ENCODE measurements around the gene DICER1. TPM values are rescaled to one million over a fixed set of nuclear protein-coding genes. Genes with fewer than 3 reads are reported as not detected.

DICER1 gene
- total RNA-seq, 1 donor = 61.3 TPM

DNA sequence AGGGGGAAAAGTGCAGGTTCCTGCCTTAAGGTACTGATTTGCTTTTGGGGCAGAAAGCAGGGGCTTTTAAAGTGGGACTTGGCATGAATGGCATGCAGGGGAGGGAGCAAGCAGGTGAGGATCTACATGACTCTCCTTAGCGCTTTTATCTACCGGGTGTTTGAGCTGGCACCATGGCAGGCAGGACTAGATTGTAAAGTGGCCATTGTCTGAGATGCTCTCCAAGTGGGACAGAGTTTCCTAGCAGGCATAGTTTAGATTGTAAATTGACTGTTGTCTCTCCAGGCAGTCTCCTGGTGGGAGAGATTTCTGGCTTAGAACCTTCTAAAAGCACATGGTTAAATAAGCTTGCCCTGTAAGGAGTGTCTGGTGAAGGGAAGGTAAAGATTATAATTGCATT is 5.3 kb upstream of the DICER1 start:
- TF ChIP-seq CTCF (IDR thresholded peaks at IDR 0.05; ENCODE audit: insufficient read depth, low read depth, low read length) = no peak
- no peak for DNase-seq (ENCODE audit: low read depth)
- no peak overlapping the region for H3K4me3 ChIP-seq (ENCODE audit: low read depth, low read length)

- H3K4me3 ChIP-seq (ENCODE audit: low read depth, low read length) = peak overlapping the region; percentile 81
- no peak for TF ChIP-seq CTCF (IDR thresholded peaks at IDR 0.05; ENCODE audit: insufficient read depth, low read depth, low read length)
- DNase-seq (ENCODE audit: low read depth) = no peak
Observed at GRCh38 chr14:95157048-95157326, 342 bp downstream of the DICER1 start.

DNA sequence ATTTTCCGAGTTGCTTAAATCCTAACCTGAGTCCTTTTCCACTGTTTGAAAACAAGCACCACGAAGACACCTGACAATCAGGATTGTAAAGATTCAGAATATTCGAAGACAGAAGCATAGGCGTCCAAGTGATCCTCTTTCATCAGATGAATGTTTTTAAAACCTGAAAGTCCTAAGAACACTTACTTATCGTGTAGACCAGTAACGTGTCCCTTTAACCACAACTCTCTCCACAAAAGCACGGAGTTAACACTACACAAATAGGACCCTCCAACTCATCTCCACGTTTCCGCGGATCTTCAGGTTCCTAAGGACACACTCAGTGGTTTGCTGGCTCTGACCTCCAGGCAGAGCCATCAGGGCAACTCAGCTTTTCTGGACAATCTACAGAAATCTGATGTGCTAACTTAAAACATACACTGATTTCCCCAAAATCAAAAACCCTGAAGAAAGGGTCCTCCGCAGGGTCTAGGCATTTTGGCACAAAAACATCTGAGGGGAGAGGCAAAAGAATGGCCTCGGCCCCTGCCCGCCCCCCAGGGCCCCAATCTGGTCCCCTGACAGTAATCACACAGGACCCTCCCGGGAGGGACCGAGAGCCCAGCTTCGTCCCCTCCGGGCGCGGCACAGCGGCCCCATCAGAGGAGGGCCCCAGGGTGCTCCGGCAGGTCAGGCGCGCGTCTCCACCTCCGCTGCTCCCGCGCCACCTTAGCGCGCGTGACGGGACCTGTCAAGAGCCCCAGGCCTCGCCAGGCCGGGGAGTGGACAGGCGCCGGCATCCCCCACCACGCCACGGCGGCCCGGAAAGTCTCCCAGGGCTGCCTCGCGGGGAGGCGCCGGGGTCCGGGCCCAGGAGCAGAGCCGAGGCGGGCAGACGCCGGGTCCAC is 925 bp downstream of the DICER1 start:
- peak overlapping the region; percentile 81 for H3K4me3 ChIP-seq (ENCODE audit: low read depth, low read length)
- DNase-seq (ENCODE audit: low read depth) = peak; percentile 42
- no peak for TF ChIP-seq CTCF (IDR thresholded peaks at IDR 0.05; ENCODE audit: insufficient read depth, low read depth, low read length)

- no peak overlapping the region for H3K4me3 ChIP-seq (ENCODE audit: low read depth, low read length)
- TF ChIP-seq CTCF (IDR thresholded peaks at IDR 0.05; ENCODE audit: insufficient read depth, low read depth, low read length) = no peak
- no peak for DNase-seq (ENCODE audit: low read depth)
Observed at GRCh38 chr14:95155045-95155444, 2.3 kb downstream of the DICER1 start.

DNA sequence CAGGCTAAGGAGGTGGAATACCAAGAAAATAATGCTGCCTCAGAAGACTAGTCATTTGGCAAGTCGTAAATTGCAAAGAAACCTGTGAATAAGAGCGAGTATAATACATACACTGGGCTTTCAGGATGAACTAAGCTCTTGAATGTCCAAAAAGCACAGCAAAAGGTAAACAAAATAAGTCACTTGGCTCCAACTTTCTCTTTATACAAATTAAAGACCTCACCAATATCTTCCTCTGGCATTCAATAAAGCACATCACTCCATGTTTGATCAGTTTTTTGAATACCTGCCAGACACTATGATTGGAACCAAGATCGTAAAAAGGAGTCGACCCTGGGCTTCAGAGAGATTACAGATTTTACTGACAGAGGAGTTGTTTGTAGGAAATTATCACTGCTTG is 3.5 kb downstream of the DICER1 start:
- DNase-seq (ENCODE audit: low read depth) = no peak
- TF ChIP-seq CTCF (IDR thresholded peaks at IDR 0.05; ENCODE audit: insufficient read depth, low read depth, low read length) = no peak
- H3K4me3 ChIP-seq (ENCODE audit: low read depth, low read length) = no peak overlapping the region

DNA sequence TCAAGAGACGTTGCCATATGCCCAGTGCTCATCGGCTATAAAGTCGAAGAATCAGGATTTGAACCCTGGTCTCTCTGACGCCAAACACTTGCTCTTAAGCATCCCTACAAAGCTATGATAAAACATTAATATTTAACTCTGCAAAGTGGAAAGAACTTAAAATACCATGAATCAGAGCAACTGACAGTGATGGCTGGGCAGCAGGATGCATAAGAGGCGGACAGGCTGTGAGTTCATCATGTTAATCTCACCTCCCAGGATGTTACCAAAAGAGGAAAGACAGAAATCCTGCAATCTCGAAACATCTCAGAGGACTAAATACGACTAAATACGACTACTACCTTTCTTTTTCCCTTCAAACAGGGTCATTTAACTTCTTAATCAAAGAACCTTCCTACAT is 5.8 kb downstream of the DICER1 start:
- no peak overlapping the region for H3K4me3 ChIP-seq (ENCODE audit: low read depth, low read length)
- TF ChIP-seq CTCF (IDR thresholded peaks at IDR 0.05; ENCODE audit: insufficient read depth, low read depth, low read length) = no peak
- DNase-seq (ENCODE audit: low read depth) = no peak

- no peak for DNase-seq (ENCODE audit: low read depth)
- H3K4me3 ChIP-seq (ENCODE audit: low read depth, low read length) = no peak overlapping the region
- TF ChIP-seq CTCF (IDR thresholded peaks at IDR 0.05; ENCODE audit: insufficient read depth, low read depth, low read length) = no peak
Observed at GRCh38 chr14:95150910-95151309, 6.4 kb downstream of the DICER1 start.
